ENCODE measurements around the gene UGT1A1. TPM values are rescaled to one million over a fixed set of nuclear protein-coding genes. Genes with fewer than 3 reads are reported as not detected.

The UGT1A1 gene
- total and polyA plus RNA-seq, 9 of the 15 experiments (the other 6 are each of a cell fraction or from before 2014, with no cell fraction given) = not detected

DNA sequence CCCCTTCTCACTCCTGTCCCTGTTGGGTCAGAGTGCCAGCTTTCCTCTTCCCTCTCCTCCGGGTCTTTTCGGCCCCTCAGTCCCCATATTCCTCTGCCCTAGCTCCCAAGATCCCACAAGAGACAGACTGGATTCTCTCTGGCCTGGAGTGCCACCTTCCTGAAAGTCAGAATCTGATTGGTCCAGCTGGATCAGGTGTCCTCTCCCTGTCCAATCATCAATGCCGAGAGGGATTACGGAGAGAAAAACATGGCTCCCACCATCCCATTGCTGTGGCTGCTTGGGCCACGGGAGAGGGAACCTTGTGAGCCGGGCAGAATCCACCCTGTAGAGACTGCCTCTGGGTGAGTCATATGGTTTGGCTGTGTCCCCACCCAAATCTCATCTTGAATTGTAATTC, 15.3 kb downstream of the UGT1A1 start:
- H4K20me1 ChIP-seq (replicated peaks; ENCODE audit: control insufficient read depth, insufficient read depth, low read length) = no peaks in the 10 kb centered on the region
- no peak overlapping the region for H3K9ac ChIP-seq (ENCODE audit: insufficient read depth in 1 of 2, low read depth in 2 of 2, low read length in 2 of 2)
- H3K9me3 ChIP-seq (replicated peaks; ENCODE audit: control insufficient read depth, insufficient read depth, low read depth, low read length) = no peaks in the 10 kb centered on the region
- H3K4me3 ChIP-seq = no peak overlapping the region
- intact Hi-C loops (cut with micrococcal nuclease) (no loop called here), in situ Hi-C loops (cut with MboI) (no loop called here)
- H3K36me3 ChIP-seq (ENCODE audit: control insufficient read depth, insufficient read depth, low read length) = no peaks in the 10 kb centered on the region
- CTCF ChIA-PET (ENCODE audit: low intra/inter-chr PET ratio) = no interaction called here
- H2AFZ ChIP-seq (ENCODE audit: low read depth, low read length) = no peak overlapping the region
- H3K79me2 ChIP-seq (ENCODE audit: control insufficient read depth, insufficient read depth, low read length) = no peaks in the 10 kb centered on the region
- BruUV-seq (replicated peaks) = no TSS peak
- DNase-seq (ENCODE audit: extremely low read depth in 1 of 4, low spot score in 3 of 4) = peak; percentile 2 to 35 (median 32)
- no peaks in the 10 kb centered on the region for H3K9me1 ChIP-seq (ENCODE audit: control insufficient read depth, insufficient read depth, low read length)
- no peak for ATAC-seq
- H3K4me2 ChIP-seq (ENCODE audit: insufficient read depth, low read length) = no peak overlapping the region
- WGBS (ENCODE audit: insufficient coverage, low coverage, missing lambda C conversion rate) = 0% methylated on average over 4 of the region's 6 CpGs
- FAIRE-seq = no peak
- peaks cover 0 to 6% of the 10 kb centered on the region in 2 experiments; a peak in 2 of 5 replicates for H3K27me3 ChIP-seq (ENCODE audit: control insufficient read depth in 2 of 2, insufficient read depth in 2 of 2, low read length in 2 of 2)
- H3K4me1 ChIP-seq (replicated peaks in 1 of 2; ENCODE audit: control insufficient read depth in 2 of 2, insufficient read depth in 2 of 2, low read length in 2 of 2) = no peaks in the 10 kb centered on the region
- no peak overlapping the region for H3K27ac ChIP-seq (ENCODE audit: extremely low read depth, low read depth, low read length)
- POLR2A ChIA-PET = no interaction called here
- TF ChIP-seq ZNF217 (CRISPR knock-in tag; IDR thresholded peaks at IDR 0.05) = no peak
- TF ChIP-seq, protein P1, sequence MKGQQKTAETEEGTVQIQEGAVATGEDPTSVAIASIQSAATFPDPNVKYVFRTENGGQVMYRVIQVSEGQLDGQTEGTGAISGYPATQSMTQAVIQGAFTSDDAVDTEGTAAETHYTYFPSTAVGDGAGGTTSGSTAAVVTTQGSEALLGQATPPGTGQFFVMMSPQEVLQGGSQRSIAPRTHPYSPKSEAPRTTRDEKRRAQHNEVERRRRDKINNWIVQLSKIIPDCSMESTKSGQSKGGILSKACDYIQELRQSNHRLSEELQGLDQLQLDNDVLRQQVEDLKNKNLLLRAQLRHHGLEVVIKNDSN (CRISPR knock-in tag; IDR thresholded peaks at IDR 0.05) = peak; percentile 34; the same call in 1 of the 2 replicates
- TF ChIP-seq, protein P2, sequence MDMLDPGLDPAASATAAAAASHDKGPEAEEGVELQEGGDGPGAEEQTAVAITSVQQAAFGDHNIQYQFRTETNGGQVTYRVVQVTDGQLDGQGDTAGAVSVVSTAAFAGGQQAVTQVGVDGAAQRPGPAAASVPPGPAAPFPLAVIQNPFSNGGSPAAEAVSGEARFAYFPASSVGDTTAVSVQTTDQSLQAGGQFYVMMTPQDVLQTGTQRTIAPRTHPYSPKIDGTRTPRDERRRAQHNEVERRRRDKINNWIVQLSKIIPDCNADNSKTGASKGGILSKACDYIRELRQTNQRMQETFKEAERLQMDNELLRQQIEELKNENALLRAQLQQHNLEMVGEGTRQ (CRISPR knock-in tag; IDR thresholded peaks at IDR 0.05) = peak; percentile 53

DNA sequence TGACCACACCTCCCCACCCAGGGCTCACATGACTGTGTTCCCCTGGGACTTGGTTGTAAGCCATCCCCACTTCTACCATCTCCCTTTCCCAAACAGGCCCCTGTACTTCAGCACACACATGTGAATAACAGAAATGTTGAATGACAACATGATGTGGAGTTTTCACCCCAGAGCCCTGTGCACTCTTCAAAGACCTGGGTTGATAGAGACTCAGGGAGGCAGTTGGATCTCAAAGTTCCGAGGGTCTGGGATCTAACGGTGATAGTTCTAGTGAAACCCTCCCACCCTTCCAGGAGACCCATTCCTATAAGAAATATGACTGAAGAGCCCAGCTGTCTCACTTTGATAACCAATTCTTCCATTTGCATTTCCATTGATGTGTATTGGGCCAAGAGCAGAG, 18.0 kb downstream of the UGT1A1 start, which contains the start of gene MROH2A:
MROH2A (plus strand) TSS at position 301 of the 400 bp plus-strand sequence. CDS start 1,029 bp downstream, outside the sequence.
- H3K79me2 ChIP-seq (ENCODE audit: control insufficient read depth, insufficient read depth, low read length) = no peaks in the 10 kb centered on the region
- no peaks in the 10 kb centered on the region for H3K4me1 ChIP-seq (replicated peaks in 1 of 2; ENCODE audit: control insufficient read depth in 2 of 2, insufficient read depth in 2 of 2, low read length in 2 of 2)
- H3K4me2 ChIP-seq (ENCODE audit: insufficient read depth, low read length) = no peak within 1 kb of the TSS
- H3K27ac ChIP-seq (ENCODE audit: extremely low read depth, low read depth, low read length) = no peak within 1 kb of the TSS
- ATAC-seq (no peak), FAIRE-seq (no peak), DNase-seq (ENCODE audit: extremely low read depth in 1 of 4, low spot score in 3 of 4) (no peak)
- H3K36me3 ChIP-seq (ENCODE audit: control insufficient read depth, insufficient read depth, low read length) = no peaks in the 10 kb centered on the region
- intact Hi-C loops (cut with micrococcal nuclease) (no loop called here), in situ Hi-C loops (cut with MboI) (no loop called here)
- no peak within 1 kb of the TSS for H3K9ac ChIP-seq (ENCODE audit: insufficient read depth in 1 of 2, low read depth in 2 of 2, low read length in 2 of 2)
- no peaks in the 10 kb centered on the region for H3K9me3 ChIP-seq (replicated peaks; ENCODE audit: control insufficient read depth, insufficient read depth, low read depth, low read length)
- H4K20me1 ChIP-seq (replicated peaks; ENCODE audit: control insufficient read depth, insufficient read depth, low read length) = no peaks in the 10 kb centered on the region
- 5% methylated on average over 2 of the region's 2 CpGs for WGBS (ENCODE audit: insufficient coverage, low coverage, missing lambda C conversion rate)
- H3K27me3 ChIP-seq (ENCODE audit: control insufficient read depth in 2 of 2, insufficient read depth in 2 of 2, low read length in 2 of 2) = no peaks in the 10 kb centered on the region; a peak in 1 of 5 replicates
- CTCF ChIA-PET (ENCODE audit: low intra/inter-chr PET ratio) = no interaction called here
- POLR2A ChIA-PET = no interaction called here
- H2AFZ ChIP-seq (ENCODE audit: low read depth, low read length) = no peak within 1 kb of the TSS
- H3K9me1 ChIP-seq (ENCODE audit: control insufficient read depth, insufficient read depth, low read length) = no peaks in the 10 kb centered on the region
- H3K4me3 ChIP-seq = no peak within 1 kb of the TSS
- no TSS peak for BruUV-seq (replicated peaks)
- no peak for TF ChIP-seq TAF9B (IDR thresholded peaks at IDR 0.05; ENCODE audit: partially characterized antibody)
- TF ChIP-seq, protein P3, sequence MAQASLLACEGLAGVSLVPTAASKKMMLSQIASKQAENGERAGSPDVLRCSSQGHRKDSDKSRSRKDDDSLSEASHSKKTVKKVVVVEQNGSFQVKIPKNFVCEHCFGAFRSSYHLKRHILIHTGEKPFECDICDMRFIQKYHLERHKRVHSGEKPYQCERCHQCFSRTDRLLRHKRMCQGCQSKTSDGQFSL (CRISPR knock-in tag; IDR thresholded peaks at IDR 0.05) = no peak
- TF ChIP-seq, protein P3 (tag; IDR thresholded peaks at IDR 0.05) = no peak
- TF ChIP-seq, protein P4, sequence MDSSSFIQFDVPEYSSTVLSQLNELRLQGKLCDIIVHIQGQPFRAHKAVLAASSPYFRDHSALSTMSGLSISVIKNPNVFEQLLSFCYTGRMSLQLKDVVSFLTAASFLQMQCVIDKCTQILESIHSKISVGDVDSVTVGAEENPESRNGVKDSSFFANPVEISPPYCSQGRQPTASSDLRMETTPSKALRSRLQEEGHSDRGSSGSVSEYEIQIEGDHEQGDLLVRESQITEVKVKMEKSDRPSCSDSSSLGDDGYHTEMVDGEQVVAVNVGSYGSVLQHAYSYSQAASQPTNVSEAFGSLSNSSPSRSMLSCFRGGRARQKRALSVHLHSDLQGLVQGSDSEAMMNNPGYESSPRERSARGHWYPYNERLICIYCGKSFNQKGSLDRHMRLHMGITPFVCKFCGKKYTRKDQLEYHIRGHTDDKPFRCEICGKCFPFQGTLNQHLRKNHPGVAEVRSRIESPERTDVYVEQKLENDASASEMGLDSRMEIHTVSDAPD (CRISPR knock-in tag; IDR thresholded peaks at IDR 0.05) = no peak
- TF ChIP-seq ZNF551 (CRISPR knock-in tag; IDR thresholded peaks at IDR 0.05) = no peak
- TF ChIP-seq, protein P5, sequence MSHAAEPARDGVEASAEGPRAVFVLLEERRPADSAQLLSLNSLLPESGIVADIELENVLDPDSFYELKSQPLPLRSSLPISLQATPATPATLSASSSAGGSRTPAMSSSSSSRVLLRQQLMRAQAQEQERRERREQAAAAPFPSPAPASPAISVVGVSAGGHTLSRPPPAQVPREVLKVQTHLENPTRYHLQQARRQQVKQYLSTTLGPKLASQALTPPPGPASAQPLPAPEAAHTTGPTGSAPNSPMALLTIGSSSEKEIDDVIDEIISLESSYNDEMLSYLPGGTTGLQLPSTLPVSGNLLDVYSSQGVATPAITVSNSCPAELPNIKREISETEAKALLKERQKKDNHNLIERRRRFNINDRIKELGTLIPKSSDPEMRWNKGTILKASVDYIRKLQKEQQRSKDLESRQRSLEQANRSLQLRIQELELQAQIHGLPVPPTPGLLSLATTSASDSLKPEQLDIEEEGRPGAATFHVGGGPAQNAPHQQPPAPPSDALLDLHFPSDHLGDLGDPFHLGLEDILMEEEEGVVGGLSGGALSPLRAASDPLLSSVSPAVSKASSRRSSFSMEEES (CRISPR knock-in tag; IDR thresholded peaks at IDR 0.05) = no peak
- TF ChIP-seq CBX8 (IDR thresholded peaks at IDR 0.05; ENCODE audit: borderline replicate concordance, extremely low read depth, low read depth, low read length, poor library complexity, severe bottlenecking) = no peak
